Duodenal mucosa (tissue), 2 donors: ENCODE measurements around the gene PRRT1.
"Not testable (repeated sequence)": the region's sequence is repeated elsewhere in the genome, so short reads cannot be mapped to it uniquely, and the experiment has no call there.

Experiments used
- H3K27ac ChIP-seq: one replicate; pipeline ENCODE4 v1.7.0; 2013; ENCODE audit warnings: low read depth, low read length
- H3K27me3 ChIP-seq, 2 donors: one replicate each; pipeline ENCODE4 v1.7.0; 2013; ENCODE audit warnings: low read length in 2 of 2, control low read depth in 1 of 2; ENCODE audit not compliant: insufficient read depth in 2 of 2, control insufficient read depth in 1 of 2
- H3K36me3 ChIP-seq, 2 donors: one replicate each; pipeline ENCODE4 v1.7.0; 2013; ENCODE audit warnings: low read length in 2 of 2, control low read depth in 1 of 2; ENCODE audit not compliant: insufficient read depth in 2 of 2, control insufficient read depth in 1 of 2
- H3K4me1 ChIP-seq, 2 donors: one replicate each; pipeline ENCODE4 v1.7.0; 2013; ENCODE audit warnings: low read length in 2 of 2, control low read depth in 1 of 2; ENCODE audit not compliant: insufficient read depth in 2 of 2, control insufficient read depth in 1 of 2
- H3K4me3 ChIP-seq, 2 donors: one replicate each; pipeline ENCODE4 v1.7.0; 2013; ENCODE audit warnings: low read length in 2 of 2, low read depth in 1 of 2
- H3K9ac ChIP-seq, 2 donors: one replicate each; pipeline ENCODE4 v1.7.0; 2013; ENCODE audit warnings: low read length in 2 of 2, low read depth in 1 of 2
- H3K9me3 ChIP-seq, 2 donors: one replicate each; pipeline ENCODE4 v1.7.0; 2013; ENCODE audit warnings: low read length in 2 of 2, control low read depth in 1 of 2; ENCODE audit not compliant: control insufficient read depth in 1 of 2

Gene PRRT1

DNA sequence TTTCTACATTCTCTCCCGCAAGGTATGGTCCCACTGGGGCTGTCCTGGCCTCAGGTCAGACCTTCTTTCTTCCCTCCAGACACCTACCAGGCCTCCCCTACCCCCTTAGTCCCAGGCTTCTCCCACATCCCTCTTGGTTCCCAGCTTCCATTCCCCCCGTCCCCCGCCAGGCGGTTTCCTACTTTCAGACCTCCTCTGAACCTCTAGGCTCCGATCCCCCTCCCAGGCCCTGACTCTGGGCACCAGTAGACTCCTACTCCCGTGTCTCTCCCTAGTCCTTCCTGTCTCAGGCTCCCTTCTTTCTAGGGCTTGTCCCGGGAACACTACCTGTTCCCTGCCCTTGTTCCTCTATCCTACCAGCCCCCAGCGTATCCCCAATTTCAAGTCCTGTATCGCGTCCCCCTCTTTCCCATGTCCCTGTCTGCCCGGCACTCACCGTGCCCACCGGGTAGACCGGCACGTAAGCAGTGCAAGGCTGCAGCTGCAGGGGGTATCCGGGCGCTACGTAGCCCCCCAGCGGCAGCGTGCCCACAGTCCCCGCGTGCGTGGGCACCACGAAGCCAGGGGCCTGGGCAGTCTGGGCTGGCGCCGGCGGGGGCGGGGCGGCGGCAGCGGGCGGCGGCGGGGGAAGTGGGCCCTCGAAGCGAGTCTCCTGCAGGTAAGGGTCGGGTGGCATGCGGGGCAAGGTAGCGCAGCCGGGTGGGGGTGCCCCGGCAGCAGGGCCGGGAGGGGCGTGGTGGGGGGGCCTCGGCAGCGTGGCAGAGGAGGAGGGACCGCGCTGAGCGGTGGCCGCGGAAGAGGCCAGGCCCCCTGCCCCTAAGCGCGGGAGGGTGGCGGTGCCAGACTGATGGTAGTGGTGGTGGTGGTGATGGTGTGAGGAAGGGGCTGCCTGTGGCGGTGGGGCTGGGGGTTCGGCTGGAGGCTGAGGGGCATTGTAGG lies 1.5 kb downstream of the PRRT1 start:
- H3K9me3 ChIP-seq, result no peaks in the 10 kb centered on the region
- H3K27me3 ChIP-seq, result no peaks in the 10 kb centered on the region
- no peak overlapping the region for H3K9ac ChIP-seq
- H3K4me3 ChIP-seq, result no peak overlapping the region
- H3K27ac ChIP-seq, result no peak overlapping the region
- peaks cover 16 to 25% of the 10 kb centered on the region in 2 donors for H3K4me1 ChIP-seq
- H3K36me3 ChIP-seq, result no peaks in the 10 kb centered on the region

DNA sequence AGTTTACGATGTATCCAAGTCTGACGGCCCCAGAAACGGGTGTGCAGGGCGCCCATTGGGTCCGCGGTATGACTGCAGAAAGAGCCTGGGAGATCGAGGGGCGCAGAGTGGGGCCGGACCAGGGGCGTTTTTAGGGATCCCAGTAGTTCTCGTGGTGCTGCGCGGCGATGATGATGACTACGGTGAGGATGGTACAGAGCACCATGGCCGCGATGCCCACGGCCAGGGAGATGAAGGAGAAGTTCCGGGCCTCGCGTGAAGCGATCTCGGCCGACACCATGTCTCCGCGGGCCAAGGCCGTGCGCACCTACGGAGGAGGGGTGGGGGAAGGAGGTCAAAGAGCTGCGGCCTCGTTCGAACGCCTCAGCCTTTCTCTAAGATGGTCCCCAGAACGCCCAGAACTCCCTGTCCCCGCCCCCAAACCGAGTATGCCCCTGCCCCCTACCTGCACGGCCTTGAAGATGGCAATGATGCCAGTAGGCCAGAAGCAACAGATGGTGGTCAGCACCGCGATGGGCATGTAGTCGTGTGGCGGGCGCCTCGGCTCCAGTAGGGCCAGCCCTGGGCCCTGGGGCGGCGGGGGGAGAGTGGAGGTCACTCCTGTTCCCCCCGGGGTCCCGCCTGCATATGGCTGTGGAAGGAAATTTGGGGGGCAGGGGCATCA lies 2.5 kb downstream of the PRRT1 start:
- Histone ChIP-seq H3K4me3 (peak overlapping the region; percentile 66 to 67), H3K27ac (no peak overlapping the region), H3K9ac (no peak overlapping the region), H3K9me3 (no peaks in the 10 kb centered on the region), H3K4me1 (peaks cover 12 to 16% of the 10 kb centered on the region in 2 donors), H3K36me3 (no peaks in the 10 kb centered on the region), H3K27me3 (no peaks in the 10 kb centered on the region)

DNA sequence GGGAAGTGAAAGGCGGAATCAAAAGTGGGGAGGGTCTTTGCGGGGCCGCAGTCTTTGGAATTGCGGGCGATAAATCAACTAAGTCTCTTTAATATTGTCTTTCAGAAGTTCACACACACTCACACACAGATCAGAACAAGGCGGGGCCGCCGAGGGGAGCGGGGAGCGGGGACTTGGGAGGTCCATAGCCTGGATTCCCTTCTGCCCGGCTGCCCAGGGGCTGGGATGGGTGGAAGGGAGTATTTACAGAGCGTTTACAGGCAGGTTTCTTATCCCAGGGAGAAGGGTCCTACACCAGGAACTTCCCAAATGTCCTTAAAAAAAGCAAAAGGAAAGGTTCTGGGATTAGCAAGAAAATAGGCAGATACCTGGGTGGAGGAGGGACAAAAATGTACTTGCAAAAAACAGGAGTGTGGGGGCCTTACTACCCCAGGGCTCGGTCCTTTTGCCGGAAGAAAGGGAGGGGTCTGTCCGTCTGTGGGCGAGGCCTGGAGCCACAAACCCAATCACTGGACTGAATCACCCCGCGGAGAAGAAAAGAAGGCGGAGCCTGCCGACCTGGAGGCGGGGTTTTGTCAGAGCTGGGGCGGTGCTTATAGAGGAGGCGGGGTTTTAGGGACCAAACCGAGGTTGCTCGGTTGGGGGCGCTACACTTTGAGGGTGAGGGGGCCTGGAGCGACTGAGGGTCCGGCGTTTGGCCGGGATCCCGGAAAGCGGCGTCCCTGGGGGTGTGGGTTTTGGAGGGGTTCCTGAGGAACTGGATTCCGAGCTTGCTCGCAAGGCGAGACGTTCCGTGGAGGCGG lies 3.2 kb downstream of the PRRT1 start:
- Histone ChIP-seq H3K27ac (no peak overlapping the region), H3K36me3 (no peaks in the 10 kb centered on the region), H3K9me3 (no peaks in the 10 kb centered on the region), H3K27me3 (no peaks in the 10 kb centered on the region), H3K9ac (peak overlapping the region; percentile 54 to 60), H3K4me3 (peak overlapping the region; percentile 66 to 67), H3K4me1 (peaks cover 12 to 19% of the 10 kb centered on the region in 2 donors)

DNA sequence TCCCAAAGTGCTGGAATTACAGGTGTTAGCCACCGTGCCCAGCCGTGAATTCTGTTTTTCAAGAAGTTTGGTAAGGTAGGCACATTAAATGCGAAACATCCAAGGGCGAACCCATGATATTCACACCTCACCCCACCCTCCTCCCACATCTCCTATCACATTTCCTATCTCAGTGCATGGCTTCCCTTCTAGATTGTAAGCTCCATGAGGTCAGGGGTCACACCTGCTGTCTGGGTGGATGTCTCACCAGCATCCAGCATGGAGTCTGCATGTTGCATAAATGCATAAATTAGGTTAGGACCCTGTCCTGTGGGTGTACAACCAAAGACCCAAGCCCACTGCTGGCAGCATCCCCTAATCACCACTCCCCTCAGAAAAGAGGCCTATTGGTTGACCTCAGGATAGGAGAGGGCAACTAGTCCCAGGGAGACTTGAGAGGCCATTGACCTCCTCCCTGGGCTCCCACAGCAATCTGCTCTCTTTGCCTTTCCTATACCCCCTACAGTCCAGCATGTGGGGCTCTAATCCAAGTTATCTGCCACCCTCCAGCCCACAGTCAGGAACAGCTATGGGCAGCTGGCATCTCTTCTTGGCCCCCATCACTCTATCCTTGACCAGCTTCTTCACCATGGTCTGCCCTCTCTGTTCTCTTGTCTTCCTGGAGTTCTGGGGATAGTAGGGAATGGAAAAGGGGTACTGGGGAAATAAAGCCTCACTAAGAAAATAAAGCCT lies 4.2 kb downstream of the PRRT1 start:
- Histone ChIP-seq H3K27me3 (no peaks in the 10 kb centered on the region), H3K4me3 (no peak overlapping the region), H3K9me3 (no peaks in the 10 kb centered on the region), H3K27ac (no peak overlapping the region), H3K9ac (no peak overlapping the region), H3K36me3 (no peaks in the 10 kb centered on the region), H3K4me1 (peaks cover 6 to 10% of the 10 kb centered on the region in 2 donors)

DNA sequence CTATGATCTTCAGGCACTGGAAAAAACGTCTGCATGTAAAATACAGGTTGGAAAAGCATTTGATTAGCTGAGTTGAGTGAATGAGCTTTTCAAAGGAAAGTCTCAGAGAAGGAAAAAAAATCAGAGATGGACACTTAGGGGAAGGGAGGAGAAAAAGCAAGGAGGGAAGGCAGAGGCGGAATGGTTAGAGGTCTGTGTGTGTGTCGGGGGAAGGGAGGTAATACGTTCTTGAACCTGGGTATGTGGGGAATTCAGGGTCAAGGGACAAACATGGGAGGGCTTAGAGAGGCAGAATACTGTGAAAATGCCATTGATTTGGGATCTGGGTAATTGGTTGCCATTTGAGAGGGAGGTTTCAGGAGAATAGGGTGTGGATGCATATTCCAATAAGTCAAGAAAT lies 5.1 kb downstream of the PRRT1 start:
- no peak overlapping the region for H3K9ac ChIP-seq
- H3K36me3 ChIP-seq, result no peaks in the 10 kb centered on the region
- H3K27me3 ChIP-seq, result no peaks in the 10 kb centered on the region
- no peaks in the 10 kb centered on the region for H3K9me3 ChIP-seq
- H3K4me3 ChIP-seq, result no peak overlapping the region
- H3K4me1 ChIP-seq, result peaks cover 0 to 11% of the 10 kb centered on the region in 2 donors
- no peak overlapping the region for H3K27ac ChIP-seq

DNA sequence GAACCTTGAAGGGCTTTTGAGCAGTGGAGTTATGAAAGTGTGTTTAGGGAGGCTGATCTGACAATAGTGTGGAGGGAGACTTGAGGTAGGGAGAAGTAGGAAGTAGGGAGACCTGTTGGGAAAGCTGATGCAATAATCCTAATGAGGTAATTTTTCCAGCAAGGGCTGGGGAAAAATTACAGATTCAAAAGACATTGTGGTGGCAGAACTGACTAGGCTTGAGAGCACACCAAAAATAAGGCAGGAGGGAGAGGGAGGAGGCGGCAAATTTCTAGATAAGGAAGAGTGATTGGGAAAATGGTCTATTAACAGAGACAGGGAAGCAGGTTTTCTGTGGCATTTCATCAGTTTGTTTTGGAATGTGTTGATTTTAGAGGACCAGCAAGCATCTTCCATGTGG lies 5.5 kb downstream of the PRRT1 start:
- Histone ChIP-seq H3K36me3 (no peaks in the 10 kb centered on the region), H3K9me3 (no peaks in the 10 kb centered on the region), H3K4me1 (peaks cover 0 to 15% of the 10 kb centered on the region in 2 donors), H3K9ac (no peak overlapping the region), H3K27ac (no peak overlapping the region), H3K4me3 (no peak overlapping the region), H3K27me3 (no peaks in the 10 kb centered on the region)

DNA sequence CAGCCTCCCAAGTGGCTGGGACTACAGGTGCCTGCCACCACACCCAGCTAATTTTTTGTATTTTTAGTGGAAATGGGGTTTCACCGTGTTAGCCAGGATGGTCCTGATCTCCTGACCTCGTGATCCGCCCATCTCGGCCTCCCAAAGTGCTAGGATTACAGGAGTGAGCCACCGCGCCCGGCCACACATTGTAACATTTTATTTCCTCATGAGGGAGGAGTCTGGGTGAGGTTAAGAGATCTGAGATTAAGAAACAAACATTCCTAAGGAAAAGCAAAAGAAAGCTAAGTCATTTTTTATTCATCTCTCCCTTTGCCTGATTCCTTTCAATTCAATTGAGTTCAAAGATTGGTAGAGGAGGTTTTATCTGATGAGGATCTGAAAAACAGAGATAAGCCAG lies 7.5 kb downstream of the PRRT1 start:
- not testable (repeated sequence) for H3K4me3 ChIP-seq, H3K9ac ChIP-seq, H3K27ac ChIP-seq, H3K27me3 ChIP-seq, H3K36me3 ChIP-seq, H3K9me3 ChIP-seq
- H3K4me1 ChIP-seq, result peaks cover 0 to 16% of the 10 kb centered on the region in 2 donors

DNA sequence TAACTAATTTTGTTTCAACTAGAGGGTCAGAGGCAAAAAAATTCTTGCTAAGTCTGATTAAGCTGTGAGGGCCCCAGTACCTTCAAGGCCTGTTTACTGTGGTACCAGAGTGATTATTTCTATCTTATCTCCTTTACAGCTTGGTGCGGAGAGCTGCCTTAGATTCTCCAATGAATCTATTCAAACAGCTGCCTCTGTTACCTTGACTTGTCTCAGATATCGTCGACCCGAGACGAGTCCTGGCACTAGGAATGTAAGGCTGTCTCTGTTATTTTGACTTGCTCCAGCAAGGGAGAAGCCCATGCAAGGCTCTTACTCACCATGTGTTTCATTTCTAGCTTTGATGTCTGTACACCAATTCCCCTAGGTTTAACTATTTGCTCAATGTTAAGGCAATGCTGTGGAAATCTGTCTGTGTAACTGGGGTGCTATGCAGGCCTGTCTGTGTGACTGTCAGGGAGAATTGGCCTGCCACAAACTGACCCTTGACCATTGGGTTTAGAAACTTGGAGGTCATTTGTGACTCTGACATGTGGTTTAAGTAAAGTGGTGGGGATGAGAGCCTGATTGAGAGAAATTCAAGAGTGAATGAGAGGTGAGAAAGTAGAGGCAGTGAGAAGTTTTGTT lies 11.2 kb downstream of the PRRT1 start:
- Histone ChIP-seq H3K36me3 (no peaks in the 10 kb centered on the region), H3K4me3 (no peak overlapping the region), H3K9me3 (no peaks in the 10 kb centered on the region), H3K27ac (no peak overlapping the region), H3K9ac (no peak overlapping the region), H3K27me3 (no peaks in the 10 kb centered on the region), H3K4me1 (peaks cover 0 to 16% of the 10 kb centered on the region in 2 donors)

DNA sequence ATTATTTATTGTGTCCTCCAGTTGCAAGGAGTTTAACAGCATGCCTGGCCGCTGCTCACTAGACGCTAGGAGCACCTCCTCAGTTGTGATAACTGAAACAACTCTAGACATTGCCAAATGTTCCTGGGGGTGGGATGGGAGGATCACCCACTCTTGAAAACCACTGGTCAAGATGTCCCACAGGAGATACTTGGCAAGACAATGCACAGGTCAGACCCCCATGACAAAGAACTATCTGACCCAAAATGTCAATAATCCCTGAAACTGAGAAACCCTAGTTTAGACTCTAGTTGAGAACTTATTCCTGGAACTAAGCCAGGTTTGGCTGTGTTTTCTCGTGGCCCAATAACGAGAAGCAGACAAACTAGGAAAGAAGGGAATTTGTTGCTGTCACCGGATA lies 12.1 kb downstream of the PRRT1 start:
- Histone ChIP-seq H3K9ac (no peak overlapping the region), H3K27ac (no peak overlapping the region), H3K36me3 (no peaks in the 10 kb centered on the region), H3K4me3 (no peak overlapping the region), H3K9me3 (no peaks in the 10 kb centered on the region), H3K27me3 (no peaks in the 10 kb centered on the region), H3K4me1 (peaks cover 0 to 16% of the 10 kb centered on the region in 2 donors)
